Endodermal cell (in vitro differentiated cells): ENCODE data around the gene GTF2F1. TPM values are rescaled to one million over a fixed set of nuclear protein-coding genes. Genes with fewer than 3 reads are reported as not detected.
A peak's percentile ranks its signal among the peaks of the same experiment; 100 is the strongest.

Experiments used
- DNase-seq: peaks from one replicate; pipeline ENCODE4 v3.0.0-alpha.2; 2017
- H3K27ac ChIP-seq: 2 replicates; pipeline ENCODE4 v1.5.1; 2013; ENCODE audit warnings: mild to moderate bottlenecking, low read depth, low read length, moderate library complexity
- H3K27me3 ChIP-seq: 2 replicates; pipeline ENCODE4 v1.6.1; 2013; ENCODE audit warnings: mild to moderate bottlenecking, low read length, moderate library complexity; ENCODE audit not compliant: insufficient read depth, control insufficient read depth, poor library complexity, severe bottlenecking
- H3K36me3 ChIP-seq: 2 replicates; pipeline ENCODE4 v1.7.0; 2013; ENCODE audit warnings: mild to moderate bottlenecking, low read length, moderate library complexity; ENCODE audit not compliant: control insufficient read depth, insufficient read depth
- H3K4me1 ChIP-seq: one replicate; pipeline ENCODE4 v1.7.0; 2013; ENCODE audit warnings: low read length; ENCODE audit not compliant: control insufficient read depth, insufficient read depth
- H3K4me3 ChIP-seq: 2 replicates; pipeline ENCODE4 v1.5.1; 2013; ENCODE audit warnings: mild to moderate bottlenecking, low read length, moderate library complexity
- H3K9ac ChIP-seq: 2 replicates; pipeline ENCODE4 v1.6.1; 2013; ENCODE audit warnings: mild to moderate bottlenecking, low read length, moderate library complexity; ENCODE audit not compliant: poor library complexity, severe bottlenecking; ENCODE audit errors: extremely low read depth
- H3K9me3 ChIP-seq: 2 replicates; pipeline ENCODE4 v1.6.1; 2013; ENCODE audit warnings: mild to moderate bottlenecking, low read length, moderate library complexity; ENCODE audit not compliant: control insufficient read depth
- H3K27ac Mint-ChIP-seq: 2 replicates; pipeline ENCODE4 v1.8.0; 2020; ENCODE audit warnings: mixed read lengths
- H3K27me3 Mint-ChIP-seq: 2 replicates; pipeline ENCODE4 v1.8.0; 2021; ENCODE audit warnings: mild to moderate bottlenecking, mixed read lengths; ENCODE audit not compliant: insufficient read depth
- H3K36me3 Mint-ChIP-seq: 2 replicates; pipeline ENCODE4 v1.8.0; 2020; ENCODE audit warnings: low read depth, mixed read lengths
- H3K4me1 Mint-ChIP-seq: 2 replicates; pipeline ENCODE4 v1.8.0; 2020; ENCODE audit warnings: mixed read lengths
- H3K4me3 Mint-ChIP-seq: 2 replicates; pipeline ENCODE4 v1.8.0; 2020; ENCODE audit warnings: mild to moderate bottlenecking, moderate library complexity, mixed read lengths
- H3K9me3 Mint-ChIP-seq: 2 replicates; pipeline ENCODE4 v1.8.0; 2020; ENCODE audit warnings: mild to moderate bottlenecking, mixed read lengths
- WGBS, 2 experiments: methylation state at CpG; one replicate each; pipeline versions ENCODE4 v1.1.5 to v1.1.7; 2013; ENCODE audit warnings: missing lambda C conversion rate in 2 of 2, mixed read lengths in 1 of 2; ENCODE audit not compliant: insufficient coverage in 1 of 2, insufficient read length in 1 of 2; 5-methylcytosine and 5-hydroxymethylcytosine counted together
- long read RNA-seq, 4 experiments: library from polyadenylated mRNA in 2 of 4; library from RNA in 1 of 4; library from capped mRNA in 1 of 4; stranded (forward) in 3 of 4; unstranded in 1 of 4; transcript quantifications; one replicate each; pipeline ENCODE4 v2.0.0, GENCODE V29; 2020 to 2021; ENCODE audit warnings: inconsistent platforms in 1 of 4
- polyA plus RNA-seq, 2 experiments: library from polyadenylated mRNA; stranded (reverse); fragments of 50-300 nt; gene quantifications; one replicate each; pipeline ENCODE4 v1.2.3, GENCODE V29; 2013
- total RNA-seq, 2 donors: library from RNA; stranded (reverse); fragmentation: NEBNext Ultra II Directional in 1 of 2; extraction: Animal tissue kit (Norgen Biotek cat#: 25700) in 1 of 2; gene quantifications; 2 replicates in 1 of 2; 3 replicates in 1 of 2; pipeline ENCODE4 v1.2.1, GENCODE V29; 2021
- TF ChIP-seq, protein P1 (sequence below): fragments of 200-600 bp; sonication (generic); conservative IDR thresholded peaks from 2 replicates; pipeline ENCODE4 v1.5.0; 2021; ENCODE audit warnings: antibody characterized with exemption, mild to moderate bottlenecking

Gene GTF2F1, protein sequence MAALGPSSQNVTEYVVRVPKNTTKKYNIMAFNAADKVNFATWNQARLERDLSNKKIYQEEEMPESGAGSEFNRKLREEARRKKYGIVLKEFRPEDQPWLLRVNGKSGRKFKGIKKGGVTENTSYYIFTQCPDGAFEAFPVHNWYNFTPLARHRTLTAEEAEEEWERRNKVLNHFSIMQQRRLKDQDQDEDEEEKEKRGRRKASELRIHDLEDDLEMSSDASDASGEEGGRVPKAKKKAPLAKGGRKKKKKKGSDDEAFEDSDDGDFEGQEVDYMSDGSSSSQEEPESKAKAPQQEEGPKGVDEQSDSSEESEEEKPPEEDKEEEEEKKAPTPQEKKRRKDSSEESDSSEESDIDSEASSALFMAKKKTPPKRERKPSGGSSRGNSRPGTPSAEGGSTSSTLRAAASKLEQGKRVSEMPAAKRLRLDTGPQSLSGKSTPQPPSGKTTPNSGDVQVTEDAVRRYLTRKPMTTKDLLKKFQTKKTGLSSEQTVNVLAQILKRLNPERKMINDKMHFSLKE
- total RNA-seq, result 10 to 100 TPM; 59.2 to 66.4 TPM
- 57.4 TPM for polyA plus RNA-seq (2013, experiment 1 of 2)
- 47.4 TPM for polyA plus RNA-seq (2013, experiment 2 of 2)
- long read RNA-seq, experiment 1, partial matches to known transcripts, result 27 of 30 reads
- long read RNA-seq, experiment 1, other reads (novel, unspliced or antisense), result 3 of 30 reads
- long read RNA-seq, experiment 2, transcript GTF2F1-201 (13 exons, 2,731 nt), result major isoform, 92 of 115 reads
- long read RNA-seq, experiment 2, partial matches to known transcripts, result 14 of 115 reads
- long read RNA-seq, experiment 2, other reads (novel, unspliced or antisense), result 9 of 115 reads
- long read RNA-seq, experiment 3, transcript GTF2F1-201 (13 exons, 2,731 nt), result major isoform, 219 of 249 reads
- long read RNA-seq, experiment 3, partial matches to known transcripts, result 12 of 249 reads
- long read RNA-seq, experiment 3, other reads (novel, unspliced or antisense), result 18 of 249 reads
- long read RNA-seq, experiment 4, transcript GTF2F1-201 (13 exons, 2,731 nt), result major isoform, 37 of 55 reads
- long read RNA-seq, experiment 4, partial matches to known transcripts, result 15 of 55 reads
- long read RNA-seq, experiment 4, other reads (novel, unspliced or antisense), result 3 of 55 reads

DNA sequence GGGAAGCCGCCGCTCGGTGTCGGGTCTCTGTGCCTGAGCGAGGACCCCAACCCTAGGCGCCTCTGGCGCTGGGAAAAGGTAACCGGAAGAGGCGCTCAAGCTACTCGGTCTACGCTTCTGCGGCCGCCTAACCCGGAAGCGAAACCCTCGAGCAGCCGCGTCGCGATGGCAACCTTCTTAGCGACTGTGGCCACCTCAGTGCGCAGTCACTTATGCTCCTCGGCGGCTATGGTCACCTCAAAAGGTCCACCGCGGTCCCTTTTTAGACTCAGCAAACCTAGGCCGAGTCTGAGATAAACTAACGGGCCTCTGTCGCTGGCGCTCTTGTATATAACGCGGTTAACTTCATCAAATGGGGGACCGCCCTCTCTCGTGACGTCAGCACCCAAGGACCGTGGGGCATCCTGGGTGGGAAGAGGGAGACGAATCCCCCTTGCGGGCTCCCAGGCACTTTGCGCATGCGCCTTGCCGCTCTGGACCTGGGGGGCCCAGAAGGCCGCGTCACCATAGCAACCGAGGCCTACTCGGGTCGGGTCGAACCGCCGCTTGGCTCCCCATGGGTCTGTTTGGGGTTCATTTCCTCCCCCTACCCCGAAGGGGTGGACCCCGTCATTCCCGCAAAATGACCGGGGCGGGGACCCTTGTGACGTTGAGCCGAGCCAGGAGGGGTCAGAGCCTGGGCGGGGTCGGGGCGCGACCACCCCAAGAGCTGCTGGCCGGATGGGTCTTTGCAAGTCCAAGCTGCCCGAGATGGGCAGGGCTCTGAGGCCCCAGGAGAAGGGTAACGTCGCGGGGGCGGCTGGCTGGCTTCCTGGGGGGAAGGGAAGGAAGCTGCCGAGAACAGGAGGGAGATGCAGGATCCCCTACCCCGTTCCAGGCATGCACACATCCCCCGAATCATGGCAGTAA lies at the start of gene GTF2F1:
Gene GTF2F1 (minus strand): TSS at position 91 of the 909 bp plus-strand sequence. CDS start 169 bp downstream, outside the sequence.
- DNase-seq, result peak; percentile 96
- 0 to 1% methylated on average over 40 to 69 of the region's 69 CpGs for WGBS, 2 experiments
- no peaks in the 10 kb centered on the region for H3K9me3 Mint-ChIP-seq
- peaks cover 17% of the 10 kb centered on the region for H3K36me3 Mint-ChIP-seq
- no peaks in the 10 kb centered on the region for H3K27me3 Mint-ChIP-seq
- TF ChIP-seq, protein P1, sequence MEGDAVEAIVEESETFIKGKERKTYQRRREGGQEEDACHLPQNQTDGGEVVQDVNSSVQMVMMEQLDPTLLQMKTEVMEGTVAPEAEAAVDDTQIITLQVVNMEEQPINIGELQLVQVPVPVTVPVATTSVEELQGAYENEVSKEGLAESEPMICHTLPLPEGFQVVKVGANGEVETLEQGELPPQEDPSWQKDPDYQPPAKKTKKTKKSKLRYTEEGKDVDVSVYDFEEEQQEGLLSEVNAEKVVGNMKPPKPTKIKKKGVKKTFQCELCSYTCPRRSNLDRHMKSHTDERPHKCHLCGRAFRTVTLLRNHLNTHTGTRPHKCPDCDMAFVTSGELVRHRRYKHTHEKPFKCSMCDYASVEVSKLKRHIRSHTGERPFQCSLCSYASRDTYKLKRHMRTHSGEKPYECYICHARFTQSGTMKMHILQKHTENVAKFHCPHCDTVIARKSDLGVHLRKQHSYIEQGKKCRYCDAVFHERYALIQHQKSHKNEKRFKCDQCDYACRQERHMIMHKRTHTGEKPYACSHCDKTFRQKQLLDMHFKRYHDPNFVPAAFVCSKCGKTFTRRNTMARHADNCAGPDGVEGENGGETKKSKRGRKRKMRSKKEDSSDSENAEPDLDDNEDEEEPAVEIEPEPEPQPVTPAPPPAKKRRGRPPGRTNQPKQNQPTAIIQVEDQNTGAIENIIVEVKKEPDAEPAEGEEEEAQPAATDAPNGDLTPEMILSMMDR, result peak; percentile 45
- peaks cover 12% of the 10 kb centered on the region for H3K4me1 Mint-ChIP-seq
- Histone ChIP-seq H3K4me1 (no peaks in the 10 kb centered on the region), H3K27me3 (no peaks in the 10 kb centered on the region), H3K27ac (peak within 1 kb of the TSS; percentile 93), H3K4me3 (peak within 1 kb of the TSS; percentile 99), H3K36me3 (peaks cover 24% of the 10 kb centered on the region), H3K9me3 (no peaks in the 10 kb centered on the region), H3K9ac (peak within 1 kb of the TSS; percentile 90)
- H3K27ac Mint-ChIP-seq, result peak within 1 kb of the TSS; percentile 96
- peak within 1 kb of the TSS; percentile 95 for H3K4me3 Mint-ChIP-seq

DNA sequence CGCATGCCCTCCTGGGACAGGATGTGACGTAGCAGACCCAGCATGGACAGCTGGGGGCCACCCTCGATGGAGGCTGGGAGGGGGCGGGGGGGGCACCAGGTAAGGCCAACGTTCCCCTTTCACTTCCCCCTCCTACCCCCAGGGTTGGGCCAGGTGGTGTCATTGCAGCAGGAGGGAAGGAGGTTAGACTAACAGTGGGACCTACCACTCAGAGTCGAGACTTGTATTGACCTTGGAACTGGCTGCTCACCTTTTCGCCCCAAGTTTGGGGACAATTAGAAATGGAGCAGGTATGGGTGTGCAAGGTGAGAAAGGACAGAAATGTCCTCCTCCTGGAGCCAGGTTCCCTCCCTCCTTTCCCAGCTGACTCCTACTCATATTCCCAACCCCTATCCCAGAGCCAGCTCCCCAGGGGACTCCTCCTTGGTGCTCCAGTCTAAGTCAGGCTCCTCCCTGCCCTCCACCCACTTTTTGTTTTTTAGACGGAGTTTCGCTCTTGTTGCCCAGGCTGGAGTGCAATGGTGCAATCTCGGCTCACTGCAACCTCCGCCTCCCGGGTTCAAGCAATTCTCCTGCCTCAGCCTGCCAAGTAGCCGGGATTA lies 49.2 kb upstream of the GTF2F1 start:
- DNase-seq, result no peak
- Histone ChIP-seq H3K27ac (no peak overlapping the region), H3K9ac (no peak overlapping the region), H3K4me1 (no peaks in the 10 kb centered on the region), H3K9me3 (no peaks in the 10 kb centered on the region), H3K36me3 (no peaks in the 10 kb centered on the region), H3K27me3 (no peaks in the 10 kb centered on the region), H3K4me3 (no peak overlapping the region)
- no peak overlapping the region for H3K4me3 Mint-ChIP-seq
- WGBS, 2 experiments, result 87 to 97% methylated on average over 4 to 12 of the region's 13 CpGs
- peaks cover 25% of the 10 kb centered on the region for H3K36me3 Mint-ChIP-seq
- H3K4me1 Mint-ChIP-seq, result no peaks in the 10 kb centered on the region
- no peak overlapping the region for H3K27ac Mint-ChIP-seq
- TF ChIP-seq, protein P1, result no peak
- peaks cover 3% of the 10 kb centered on the region for H3K27me3 Mint-ChIP-seq
- peaks cover 6% of the 10 kb centered on the region for H3K9me3 Mint-ChIP-seq
